ENCODE results near the gene NTN4.
"Not testable (repeated sequence)": the region's sequence is repeated elsewhere in the genome, so short reads cannot be mapped to it uniquely, and the experiment has no call there.

NTN4 gene

DNA sequence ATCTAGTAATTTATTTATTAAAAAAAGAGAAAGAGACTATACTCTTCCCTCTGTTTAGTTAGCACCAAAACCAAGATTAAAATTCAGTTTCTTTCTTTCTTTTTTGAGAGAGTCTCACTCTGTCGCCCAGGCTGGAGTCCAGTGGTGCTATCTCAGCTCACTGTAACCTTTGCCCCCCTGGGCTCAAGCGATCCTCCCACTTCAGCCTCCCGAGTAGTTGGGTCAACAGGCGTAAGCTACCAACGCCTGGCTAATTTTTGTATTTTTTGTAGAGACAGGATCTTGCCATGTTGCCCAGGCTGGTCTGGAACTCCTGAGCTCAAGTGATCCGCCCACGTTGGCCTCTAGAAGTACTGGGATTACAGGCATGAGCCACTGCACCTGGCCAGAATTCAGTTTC is 174.1 kb downstream of the NTN4 start:
- DNase-seq = not testable (repeated sequence)

DNA sequence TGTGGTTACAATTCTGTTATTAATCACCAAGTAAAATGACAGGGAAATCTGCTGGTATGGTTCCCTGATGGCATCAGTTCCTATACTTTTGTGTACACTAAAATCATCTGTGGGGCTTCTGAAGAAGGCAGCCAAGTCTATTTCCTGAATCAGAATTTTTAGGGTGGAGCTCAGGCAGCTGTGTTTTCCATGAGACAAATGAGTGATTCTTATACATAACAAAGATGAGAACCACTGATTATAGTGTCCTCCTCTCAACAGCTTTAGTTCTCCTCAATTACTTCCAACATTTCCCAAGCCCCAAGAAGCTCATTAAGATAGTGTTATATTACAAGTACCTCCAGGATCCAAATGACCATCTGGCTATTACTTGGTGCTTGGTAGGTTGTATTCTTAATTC is 174.8 kb downstream of the NTN4 start:
- peak; percentile 83 for DNase-seq

DNA sequence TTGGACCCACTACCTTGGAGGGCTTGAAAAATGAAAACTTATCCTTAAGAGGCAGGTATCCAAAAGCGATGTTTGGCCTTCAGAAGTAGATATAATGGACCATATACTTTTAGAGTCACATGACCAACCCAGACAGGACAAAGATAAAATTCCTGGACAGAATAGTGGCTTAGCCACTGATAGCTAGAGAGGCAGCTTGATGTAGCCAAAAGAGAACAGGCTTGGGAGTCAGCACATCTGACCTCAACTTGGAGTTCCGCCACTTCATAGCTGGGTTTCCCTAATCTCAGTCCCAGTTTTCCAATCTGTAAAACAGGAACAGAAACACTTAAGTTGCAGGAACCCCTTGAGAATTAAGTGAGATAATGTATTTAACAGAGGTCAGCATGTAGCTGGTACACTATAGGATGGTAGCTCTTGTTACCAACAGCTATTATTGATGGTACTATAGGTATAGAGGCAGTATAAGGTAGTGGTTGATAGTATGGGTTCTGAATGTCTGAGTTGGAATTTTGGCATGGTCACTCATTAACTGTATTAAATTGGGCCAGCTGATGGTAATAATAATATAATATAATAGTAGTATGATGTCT is 176.1 kb downstream of the NTN4 start:
- no peak for DNase-seq

DNA sequence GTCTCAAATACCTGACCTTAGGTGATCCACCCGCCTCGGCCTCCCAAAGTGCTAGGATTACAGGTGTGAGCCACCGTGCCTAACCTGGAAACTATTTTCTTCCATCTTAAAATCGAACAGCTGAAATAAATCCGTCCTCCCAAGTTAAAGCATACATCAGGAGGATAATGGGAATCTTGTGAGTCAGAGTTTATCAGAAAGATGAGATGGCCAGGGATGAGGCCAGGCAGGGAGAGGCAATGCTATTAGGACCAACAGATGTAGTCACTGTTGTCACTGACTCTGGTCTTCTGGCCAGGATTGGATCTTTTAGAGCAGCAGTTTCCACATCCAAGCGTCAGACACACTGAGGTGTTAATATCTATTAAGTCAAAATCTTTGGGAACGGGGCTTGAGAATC is 177.5 kb downstream of the NTN4 start:
- DNase-seq = no peak

DNA sequence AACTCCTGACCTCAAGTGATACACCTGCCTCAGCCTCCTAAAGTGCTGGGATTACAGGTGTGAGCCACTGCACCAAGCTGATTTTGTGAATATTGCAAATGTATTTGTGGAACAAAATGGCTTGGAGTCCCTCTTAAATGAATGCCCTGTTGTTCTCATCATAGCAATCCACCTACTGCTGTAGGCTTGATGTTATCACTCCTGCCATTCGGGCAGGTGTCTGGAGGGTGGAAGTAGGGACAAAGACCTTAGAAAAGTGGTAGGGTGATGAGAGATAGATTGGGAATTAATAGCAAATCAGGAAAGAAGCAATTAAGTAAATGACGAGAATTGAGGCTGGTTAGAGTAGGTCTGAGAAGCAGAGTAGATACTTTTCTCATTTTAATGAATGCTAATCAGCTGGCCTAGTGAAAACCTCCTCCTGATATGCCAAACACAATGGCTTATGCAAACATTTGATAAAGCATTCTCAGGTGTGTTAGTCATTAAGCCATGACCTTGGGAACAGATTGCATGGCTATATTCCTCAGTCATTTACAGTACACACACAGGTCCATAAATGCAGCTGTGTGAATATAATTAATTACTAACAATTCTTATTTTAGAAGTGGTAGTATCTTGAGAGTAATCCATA is 178.8 kb downstream of the NTN4 start:
- DNase-seq = no peak

DNA sequence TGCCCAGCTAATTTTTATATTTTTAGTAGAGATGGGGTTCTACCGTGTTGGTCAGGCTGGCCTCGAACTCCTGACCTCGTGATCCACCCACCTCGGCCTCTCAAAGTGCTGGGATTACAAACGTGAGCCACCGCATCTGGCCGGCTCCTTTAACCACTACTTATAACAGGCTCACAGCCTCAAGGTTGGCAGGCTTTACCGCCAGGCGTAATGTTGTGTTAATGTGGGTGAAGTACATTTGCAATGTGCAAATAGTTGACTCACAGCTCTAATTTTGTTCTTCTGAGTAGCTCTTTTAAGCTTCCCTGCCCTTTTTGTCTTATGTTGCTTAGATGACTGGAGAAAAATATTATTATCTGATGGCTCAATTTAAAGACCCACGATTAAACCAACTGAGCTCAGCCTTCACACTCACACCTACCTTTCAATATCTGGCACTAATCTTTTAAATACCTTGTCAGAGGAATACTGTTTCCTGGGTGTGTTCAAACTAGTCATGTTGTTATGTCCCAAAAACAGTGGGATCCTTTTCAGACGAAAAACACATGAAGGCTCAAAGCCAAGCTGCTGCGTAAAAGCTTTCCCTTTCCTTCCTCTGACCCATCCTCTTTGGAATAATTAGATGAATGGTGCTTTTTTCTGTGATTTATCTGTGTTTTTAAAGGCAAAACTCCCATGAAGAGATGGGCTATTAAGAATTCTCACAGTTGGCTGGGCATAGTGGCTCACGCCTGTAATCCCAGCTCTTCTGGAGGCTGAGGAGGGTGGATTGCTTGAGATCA is 182.1 kb downstream of the NTN4 start:
- DNase-seq = no peak

Data from DMS 273 treated with DMSO at 0.1 percent for 48 hours (cell line).